Endodermal cell (in vitro differentiated cells): ENCODE results near the gene CCM2. TPM values are rescaled to one million over a fixed set of nuclear protein-coding genes. Genes with fewer than 3 reads are reported as not detected.

Source experiments
- DNase-seq: peaks from one replicate; pipeline ENCODE4 v3.0.0-alpha.2; 2017
- H3K27ac ChIP-seq: 2 replicates; pipeline ENCODE4 v1.5.1; 2013; ENCODE audit warnings: mild to moderate bottlenecking, low read depth, low read length, moderate library complexity
- H3K27me3 ChIP-seq: 2 replicates; pipeline ENCODE4 v1.6.1; 2013; ENCODE audit warnings: mild to moderate bottlenecking, low read length, moderate library complexity; ENCODE audit not compliant: insufficient read depth, control insufficient read depth, poor library complexity, severe bottlenecking
- H3K36me3 ChIP-seq: 2 replicates; pipeline ENCODE4 v1.7.0; 2013; ENCODE audit warnings: mild to moderate bottlenecking, low read length, moderate library complexity; ENCODE audit not compliant: control insufficient read depth, insufficient read depth
- H3K4me1 ChIP-seq: one replicate; pipeline ENCODE4 v1.7.0; 2013; ENCODE audit warnings: low read length; ENCODE audit not compliant: control insufficient read depth, insufficient read depth
- H3K4me3 ChIP-seq: 2 replicates; pipeline ENCODE4 v1.5.1; 2013; ENCODE audit warnings: mild to moderate bottlenecking, low read length, moderate library complexity
- H3K9ac ChIP-seq: 2 replicates; pipeline ENCODE4 v1.6.1; 2013; ENCODE audit warnings: mild to moderate bottlenecking, low read length, moderate library complexity; ENCODE audit not compliant: poor library complexity, severe bottlenecking; ENCODE audit errors: extremely low read depth
- H3K9me3 ChIP-seq: 2 replicates; pipeline ENCODE4 v1.6.1; 2013; ENCODE audit warnings: mild to moderate bottlenecking, low read length, moderate library complexity; ENCODE audit not compliant: control insufficient read depth
- H3K27ac Mint-ChIP-seq: 2 replicates; pipeline ENCODE4 v1.8.0; 2020; ENCODE audit warnings: mixed read lengths
- H3K27me3 Mint-ChIP-seq: 2 replicates; pipeline ENCODE4 v1.8.0; 2021; ENCODE audit warnings: mild to moderate bottlenecking, mixed read lengths; ENCODE audit not compliant: insufficient read depth
- H3K36me3 Mint-ChIP-seq: 2 replicates; pipeline ENCODE4 v1.8.0; 2020; ENCODE audit warnings: low read depth, mixed read lengths
- H3K4me1 Mint-ChIP-seq: 2 replicates; pipeline ENCODE4 v1.8.0; 2020; ENCODE audit warnings: mixed read lengths
- H3K4me3 Mint-ChIP-seq: 2 replicates; pipeline ENCODE4 v1.8.0; 2020; ENCODE audit warnings: mild to moderate bottlenecking, moderate library complexity, mixed read lengths
- H3K9me3 Mint-ChIP-seq: 2 replicates; pipeline ENCODE4 v1.8.0; 2020; ENCODE audit warnings: mild to moderate bottlenecking, mixed read lengths
- WGBS, 2 experiments: methylation state at CpG; one replicate each; pipeline versions ENCODE4 v1.1.5 to v1.1.7; 2013; ENCODE audit warnings: missing lambda C conversion rate in 2 of 2, mixed read lengths in 1 of 2; ENCODE audit not compliant: insufficient coverage in 1 of 2, insufficient read length in 1 of 2; 5-methylcytosine and 5-hydroxymethylcytosine counted together
- total RNA-seq, 2 donors: library from RNA; stranded (reverse); fragmentation: NEBNext Ultra II Directional in 1 of 2; extraction: Animal tissue kit (Norgen Biotek cat#: 25700) in 1 of 2; gene quantifications; 2 replicates in 1 of 2; 3 replicates in 1 of 2; pipeline ENCODE4 v1.2.1, GENCODE V29; 2021
- TF ChIP-seq, protein P1 (sequence below): fragments of 200-600 bp; sonication (generic); conservative IDR thresholded peaks from 2 replicates; pipeline ENCODE4 v1.5.0; 2021; ENCODE audit warnings: antibody characterized with exemption, mild to moderate bottlenecking

The CCM2 gene
- total RNA-seq, 2 donors from 2014 or later, result 37.4 to 38.1 TPM

DNA sequence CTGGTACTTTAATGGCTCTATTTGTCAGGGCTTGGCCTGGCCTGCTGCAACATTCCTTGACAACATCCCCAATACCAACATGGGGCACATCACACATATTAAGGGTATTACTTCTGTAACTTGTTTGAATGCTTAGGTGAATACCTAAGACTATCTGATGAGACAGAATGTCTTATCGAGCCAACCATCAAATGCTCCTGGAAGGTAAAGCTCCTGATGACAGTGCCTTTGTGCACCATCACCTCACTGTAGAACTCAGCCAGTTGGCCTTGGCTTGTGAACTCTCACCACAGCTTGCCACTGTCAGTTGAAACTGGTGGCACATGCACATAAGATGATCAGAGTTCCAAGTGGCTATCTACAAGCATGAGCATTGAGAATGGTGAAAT is 17.5 kb upstream of the CCM2 start:
- H3K27me3 Mint-ChIP-seq, result no peaks in the 10 kb centered on the region
- H3K27me3 ChIP-seq, result no peaks in the 10 kb centered on the region
- no peak overlapping the region for H3K4me3 Mint-ChIP-seq
- H3K9me3 Mint-ChIP-seq, result no peaks in the 10 kb centered on the region
- H3K4me1 ChIP-seq, result no peaks in the 10 kb centered on the region
- H3K9ac ChIP-seq, result no peak overlapping the region
- WGBS, 2 experiments, result 80 to 93% methylated on average over 1 of the region's 1 CpG
- H3K36me3 ChIP-seq, result peaks cover 41% of the 10 kb centered on the region
- H3K4me1 Mint-ChIP-seq, result peaks cover 24% of the 10 kb centered on the region
- no peaks in the 10 kb centered on the region for H3K9me3 ChIP-seq
- TF ChIP-seq, protein P1, sequence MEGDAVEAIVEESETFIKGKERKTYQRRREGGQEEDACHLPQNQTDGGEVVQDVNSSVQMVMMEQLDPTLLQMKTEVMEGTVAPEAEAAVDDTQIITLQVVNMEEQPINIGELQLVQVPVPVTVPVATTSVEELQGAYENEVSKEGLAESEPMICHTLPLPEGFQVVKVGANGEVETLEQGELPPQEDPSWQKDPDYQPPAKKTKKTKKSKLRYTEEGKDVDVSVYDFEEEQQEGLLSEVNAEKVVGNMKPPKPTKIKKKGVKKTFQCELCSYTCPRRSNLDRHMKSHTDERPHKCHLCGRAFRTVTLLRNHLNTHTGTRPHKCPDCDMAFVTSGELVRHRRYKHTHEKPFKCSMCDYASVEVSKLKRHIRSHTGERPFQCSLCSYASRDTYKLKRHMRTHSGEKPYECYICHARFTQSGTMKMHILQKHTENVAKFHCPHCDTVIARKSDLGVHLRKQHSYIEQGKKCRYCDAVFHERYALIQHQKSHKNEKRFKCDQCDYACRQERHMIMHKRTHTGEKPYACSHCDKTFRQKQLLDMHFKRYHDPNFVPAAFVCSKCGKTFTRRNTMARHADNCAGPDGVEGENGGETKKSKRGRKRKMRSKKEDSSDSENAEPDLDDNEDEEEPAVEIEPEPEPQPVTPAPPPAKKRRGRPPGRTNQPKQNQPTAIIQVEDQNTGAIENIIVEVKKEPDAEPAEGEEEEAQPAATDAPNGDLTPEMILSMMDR, result no peak
- H3K36me3 Mint-ChIP-seq, result peaks cover 44% of the 10 kb centered on the region
- no peak overlapping the region for H3K27ac Mint-ChIP-seq
- H3K4me3 ChIP-seq, result no peak overlapping the region
- no peak overlapping the region for H3K27ac ChIP-seq
- DNase-seq, result no peak

DNA sequence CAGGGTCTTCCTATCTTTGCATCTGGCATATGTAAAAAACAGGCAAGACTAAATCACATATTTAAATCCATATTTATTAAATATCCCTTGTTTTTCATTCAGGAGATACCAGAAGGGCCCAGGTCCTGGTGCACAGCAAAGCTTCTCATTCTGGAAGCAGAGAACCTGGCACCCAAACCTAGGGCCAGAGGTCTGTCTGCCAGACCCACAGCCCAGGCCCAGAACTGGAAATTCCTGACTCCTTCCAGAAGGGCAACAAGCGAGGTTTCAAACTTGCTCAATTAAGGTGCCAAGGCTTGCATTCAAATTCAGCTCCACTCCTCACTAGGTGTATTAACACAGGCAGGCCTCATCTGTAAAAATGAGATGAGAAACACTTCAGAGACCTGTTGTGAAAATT is 17.0 kb upstream of the CCM2 start:
- H3K4me1 Mint-ChIP-seq, result peaks cover 28% of the 10 kb centered on the region
- H3K27me3 Mint-ChIP-seq, result no peaks in the 10 kb centered on the region
- no peaks in the 10 kb centered on the region for H3K9me3 Mint-ChIP-seq
- Histone ChIP-seq H3K4me1 (no peaks in the 10 kb centered on the region), H3K27ac (no peak overlapping the region), H3K9ac (no peak overlapping the region), H3K4me3 (no peak overlapping the region), H3K36me3 (peaks cover 41% of the 10 kb centered on the region), H3K9me3 (no peaks in the 10 kb centered on the region), H3K27me3 (no peaks in the 10 kb centered on the region)
- H3K36me3 Mint-ChIP-seq, result peaks cover 44% of the 10 kb centered on the region
- H3K4me3 Mint-ChIP-seq, result no peak overlapping the region
- WGBS, 2 experiments, result 92 to 100% methylated on average over 1 of the region's 1 CpG
- no peak overlapping the region for H3K27ac Mint-ChIP-seq
- TF ChIP-seq, protein P1, result no peak
- DNase-seq, result no peak

DNA sequence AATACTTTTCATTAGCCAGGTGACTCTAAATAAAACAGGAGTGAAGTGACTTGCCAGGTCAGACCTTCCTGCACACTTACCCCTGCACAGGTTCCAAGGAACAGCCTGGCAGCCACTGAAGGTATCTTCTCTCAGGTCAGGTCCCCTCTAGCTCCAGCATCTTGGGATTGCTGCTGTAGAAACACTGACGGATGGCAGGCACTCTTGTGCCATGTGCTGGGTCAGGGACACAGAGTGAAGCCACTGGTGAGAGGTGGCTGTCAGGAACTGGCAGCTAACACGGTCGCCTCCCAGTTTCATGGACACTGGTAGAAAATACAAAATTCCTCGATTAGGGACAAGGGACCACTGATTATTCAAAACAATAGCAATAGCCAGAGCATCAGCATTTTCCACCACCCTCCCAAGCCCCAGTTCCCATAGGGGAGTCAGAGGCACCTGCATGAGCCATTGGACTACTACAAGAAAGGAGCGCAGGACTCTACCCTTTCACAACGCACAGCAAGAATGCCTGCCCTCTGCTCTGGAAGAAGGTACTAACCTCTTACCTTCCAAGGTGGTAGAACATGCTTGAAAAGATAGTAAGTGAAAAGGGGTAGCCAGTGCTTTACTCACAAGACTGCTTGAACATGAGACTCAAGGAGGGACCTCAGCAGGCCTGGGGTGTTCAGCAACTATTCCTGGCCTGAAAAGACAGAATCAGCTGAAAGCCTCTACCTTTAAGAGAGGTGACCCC is 16.1 kb upstream of the CCM2 start:
- H3K36me3 Mint-ChIP-seq, result peaks cover 44% of the 10 kb centered on the region
- Histone ChIP-seq H3K9ac (no peak overlapping the region), H3K4me1 (no peaks in the 10 kb centered on the region), H3K36me3 (peaks cover 41% of the 10 kb centered on the region), H3K27me3 (no peaks in the 10 kb centered on the region), H3K4me3 (peak overlapping the region; percentile 98), H3K9me3 (no peaks in the 10 kb centered on the region), H3K27ac (peak overlapping the region; percentile 11)
- peaks cover 29% of the 10 kb centered on the region for H3K4me1 Mint-ChIP-seq
- TF ChIP-seq, protein P1, result no peak
- no peaks in the 10 kb centered on the region for H3K9me3 Mint-ChIP-seq
- H3K27ac Mint-ChIP-seq, result peak overlapping the region; percentile 99
- peak overlapping the region; percentile 99 for H3K4me3 Mint-ChIP-seq
- WGBS, 2 experiments, result 98 to 100% methylated on average over 3 to 6 of the region's 6 CpGs
- no peaks in the 10 kb centered on the region for H3K27me3 Mint-ChIP-seq
- no peak for DNase-seq
